Duodenal mucosa (tissue), 2 donors: Measurements from ENCODE around the gene GPR33.
"Not testable (repeated sequence)": the region's sequence is repeated elsewhere in the genome, so short reads cannot be mapped to it uniquely, and the experiment has no call there.

ENCODE experiments used
- H3K27ac ChIP-seq: one replicate; pipeline ENCODE4 v1.7.0; 2013; ENCODE audit warnings: low read depth, low read length
- H3K27me3 ChIP-seq, 2 donors: one replicate each; pipeline ENCODE4 v1.7.0; 2013; ENCODE audit warnings: low read length in 2 of 2, control low read depth in 1 of 2; ENCODE audit not compliant: insufficient read depth in 2 of 2, control insufficient read depth in 1 of 2
- H3K36me3 ChIP-seq, 2 donors: one replicate each; pipeline ENCODE4 v1.7.0; 2013; ENCODE audit warnings: low read length in 2 of 2, control low read depth in 1 of 2; ENCODE audit not compliant: insufficient read depth in 2 of 2, control insufficient read depth in 1 of 2
- H3K4me1 ChIP-seq, 2 donors: one replicate each; pipeline ENCODE4 v1.7.0; 2013; ENCODE audit warnings: low read length in 2 of 2, control low read depth in 1 of 2; ENCODE audit not compliant: insufficient read depth in 2 of 2, control insufficient read depth in 1 of 2
- H3K4me3 ChIP-seq, 2 donors: one replicate each; pipeline ENCODE4 v1.7.0; 2013; ENCODE audit warnings: low read length in 2 of 2, low read depth in 1 of 2
- H3K9ac ChIP-seq, 2 donors: one replicate each; pipeline ENCODE4 v1.7.0; 2013; ENCODE audit warnings: low read length in 2 of 2, low read depth in 1 of 2
- H3K9me3 ChIP-seq, 2 donors: one replicate each; pipeline ENCODE4 v1.7.0; 2013; ENCODE audit warnings: low read length in 2 of 2, control low read depth in 1 of 2; ENCODE audit not compliant: control insufficient read depth in 1 of 2

Gene GPR33

GRCh38 chr14:31465111-31465510, 22.7 kb downstream of the GPR33 start:
- Histone ChIP-seq H3K9ac (no peak overlapping the region), H3K27me3 (no peaks in the 10 kb centered on the region), H3K4me3 (no peak overlapping the region), H3K4me1 (no peaks in the 10 kb centered on the region), H3K36me3 (no peaks in the 10 kb centered on the region), H3K27ac (no peak overlapping the region), H3K9me3 (no peaks in the 10 kb centered on the region)

DNA sequence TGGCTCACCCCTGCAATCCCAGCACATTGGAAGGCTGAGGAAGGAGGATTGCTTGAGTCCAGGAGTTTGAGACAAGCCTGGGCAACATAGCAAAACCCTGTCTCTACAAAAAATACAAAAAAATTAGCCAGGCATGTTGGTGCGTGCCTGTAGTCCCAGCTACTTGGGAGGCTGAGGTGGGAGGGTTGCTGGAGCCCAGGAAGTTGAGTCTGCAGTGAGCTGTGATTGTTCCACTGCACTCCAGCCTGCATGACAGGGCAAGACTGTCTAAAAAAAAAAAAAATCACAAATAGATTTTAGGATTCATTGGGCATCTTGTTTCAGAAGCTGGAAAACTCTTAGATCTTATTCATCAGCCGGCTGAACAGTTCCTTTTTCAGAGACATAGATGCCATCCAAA, 25.4 kb downstream of the GPR33 start:
- not testable (repeated sequence) for H3K9me3 ChIP-seq, H3K27me3 ChIP-seq, H3K4me3 ChIP-seq, H3K4me1 ChIP-seq, H3K9ac ChIP-seq, H3K27ac ChIP-seq, H3K36me3 ChIP-seq

GRCh38 chr14:31461545-31461944, 26.3 kb downstream of the GPR33 start:
- Histone ChIP-seq H3K27me3 (no peaks in the 10 kb centered on the region), H3K27ac (no peak overlapping the region), H3K36me3 (no peaks in the 10 kb centered on the region), H3K9ac (no peak overlapping the region), H3K9me3 (no peaks in the 10 kb centered on the region), H3K4me3 (no peak overlapping the region), H3K4me1 (peaks cover 0 to 10% of the 10 kb centered on the region in 2 donors)

DNA sequence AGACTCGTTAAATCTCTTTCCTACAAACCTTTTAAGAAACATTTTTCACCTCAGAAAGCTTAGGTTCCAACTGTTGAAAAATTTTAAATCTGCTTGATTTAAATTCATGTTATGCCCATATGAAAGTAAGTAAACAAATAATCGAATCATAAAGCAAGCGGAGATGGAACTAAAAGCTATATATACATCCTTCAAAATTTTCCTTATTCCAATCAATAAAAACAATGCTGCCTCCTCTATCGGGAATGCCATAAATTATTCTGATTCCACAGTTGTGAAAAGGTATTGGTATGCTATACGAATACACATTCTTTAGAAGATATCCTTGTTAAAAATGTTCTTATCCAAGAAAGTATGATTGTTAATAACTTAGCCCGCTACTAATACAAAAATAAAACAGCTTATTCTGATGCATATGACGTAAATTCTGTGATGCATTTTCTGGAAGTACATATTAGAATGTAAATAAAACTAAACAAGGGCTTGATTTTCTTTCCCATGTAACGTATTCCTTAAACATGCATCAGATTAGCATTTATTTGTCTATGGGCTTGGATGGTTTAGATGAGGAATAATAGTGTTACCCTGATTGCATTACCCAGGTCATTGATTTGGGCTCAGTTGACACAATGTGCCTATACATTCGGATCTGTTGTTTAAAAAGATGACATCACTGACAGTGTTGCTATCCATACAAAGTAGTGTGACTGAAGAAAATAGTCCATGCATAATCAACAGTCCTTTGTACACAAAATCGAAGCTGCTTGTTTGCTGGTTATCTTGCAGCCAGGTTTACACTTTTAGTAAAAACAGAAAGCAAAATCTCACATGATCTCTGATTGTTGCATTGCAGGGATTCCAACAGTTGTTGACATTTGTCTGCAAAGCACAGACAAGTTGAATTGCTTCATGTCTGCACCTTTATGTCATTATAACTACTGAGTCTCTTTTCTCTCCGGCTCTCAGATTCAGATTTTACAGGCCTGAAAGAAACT, 29.9 kb downstream of the GPR33 start:
- Histone ChIP-seq H3K27ac (no peak overlapping the region), H3K9me3 (no peaks in the 10 kb centered on the region), H3K4me1 (peaks cover 0 to 10% of the 10 kb centered on the region in 2 donors), H3K27me3 (no peaks in the 10 kb centered on the region), H3K4me3 (peak overlapping the region; percentile 92 to 94), H3K36me3 (no peaks in the 10 kb centered on the region), H3K9ac (peak overlapping the region; percentile 27 to 71)

DNA sequence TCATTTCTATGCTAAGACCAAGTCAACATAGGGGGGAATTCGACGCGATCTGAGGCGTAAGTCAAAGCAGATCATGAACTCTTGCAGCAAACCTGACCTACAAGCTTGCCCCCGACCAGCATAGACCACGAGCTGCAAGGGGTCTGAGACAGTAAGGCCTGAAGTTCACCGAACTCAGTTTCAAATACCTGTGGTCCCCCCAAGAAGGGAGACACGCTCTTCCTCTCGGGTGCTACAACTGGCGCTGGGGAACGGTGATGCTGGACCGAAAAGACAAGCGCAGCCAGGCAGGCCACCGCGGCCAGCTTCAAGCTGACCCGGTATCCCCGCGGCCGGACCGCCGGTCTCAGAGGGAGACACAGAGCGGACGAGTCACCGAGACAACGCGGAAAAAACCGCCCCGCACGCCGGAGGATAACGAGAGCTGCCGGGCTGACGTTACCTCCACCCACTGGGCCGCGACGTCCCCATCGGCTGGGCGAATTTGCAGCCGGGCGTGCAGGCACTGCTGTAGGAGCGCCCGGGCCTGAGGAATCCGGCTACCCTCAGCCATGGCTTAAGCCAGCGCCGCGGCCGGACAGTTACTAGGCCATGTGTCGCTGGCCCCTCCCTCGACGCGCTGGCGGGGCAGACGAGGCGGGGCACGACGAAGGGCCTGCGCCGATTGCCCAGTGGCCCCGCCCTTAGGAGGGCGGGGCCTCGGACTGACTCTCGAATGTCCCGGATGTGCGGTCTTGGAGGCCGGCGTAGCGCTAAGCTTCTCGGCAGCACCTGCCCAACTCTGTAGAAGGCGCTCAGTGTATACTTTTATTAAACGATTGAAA, 30.8 kb downstream of the GPR33 start, which contains the start of gene DTD2:
DTD2 (minus strand) TSS at position 666 of the 824 bp plus-strand sequence; CDS start at position 553, 113 bp downstream.
- H3K36me3 ChIP-seq = peaks cover 0 to 4% of the 10 kb centered on the region in 2 donors
- peak within 1 kb of the TSS; percentile 71 to 87 for H3K9ac ChIP-seq
- H3K27me3 ChIP-seq = no peaks in the 10 kb centered on the region
- H3K27ac ChIP-seq = peak within 1 kb of the TSS; percentile 73
- peak within 1 kb of the TSS; percentile 92 to 94 for H3K4me3 ChIP-seq
- H3K9me3 ChIP-seq = no peaks in the 10 kb centered on the region
- peaks cover 0 to 10% of the 10 kb centered on the region in 2 donors for H3K4me1 ChIP-seq

- Histone ChIP-seq H3K4me3 (no peak overlapping the region), H3K27me3 (no peaks in the 10 kb centered on the region), H3K4me1 (no peaks in the 10 kb centered on the region), H3K27ac (no peak overlapping the region), H3K36me3 (peaks cover 6 to 17% of the 10 kb centered on the region in 2 donors), H3K9me3 (no peaks in the 10 kb centered on the region), H3K9ac (no peak overlapping the region)
Measured at GRCh38 chr14:31449971-31450610, 37.7 kb downstream of the GPR33 start.

GRCh38 chr14:31449136-31449535, 38.7 kb downstream of the GPR33 start:
- Histone ChIP-seq H3K4me3 (no peak overlapping the region), H3K9ac (no peak overlapping the region), H3K4me1 (no peaks in the 10 kb centered on the region), H3K27ac (no peak overlapping the region), H3K27me3 (no peaks in the 10 kb centered on the region), H3K36me3 (peaks cover 6 to 17% of the 10 kb centered on the region in 2 donors), H3K9me3 (no peaks in the 10 kb centered on the region)

DNA sequence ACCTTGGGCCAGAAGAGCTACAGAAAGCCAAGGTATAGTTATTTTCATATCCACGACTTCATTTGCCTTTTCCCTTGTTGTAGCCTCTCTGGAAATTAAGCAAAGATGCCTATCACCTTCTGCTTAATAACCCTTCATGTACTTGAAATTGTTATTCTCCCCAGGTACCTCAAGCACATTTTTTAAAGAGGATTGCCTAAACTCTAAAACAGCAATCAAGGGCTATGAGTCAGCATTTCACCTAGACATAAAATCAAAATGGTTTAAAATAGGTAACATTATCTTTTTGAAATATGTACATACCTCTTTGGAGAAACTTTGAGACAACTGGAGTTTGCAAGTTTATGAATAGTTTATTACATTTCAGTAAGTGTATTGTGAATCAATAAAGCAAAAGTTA, 42.1 kb downstream of the GPR33 start:
- Histone ChIP-seq H3K27ac (no peak overlapping the region), H3K9me3 (no peaks in the 10 kb centered on the region), H3K36me3 (peaks cover 0 to 10% of the 10 kb centered on the region in 2 donors), H3K4me1 (no peaks in the 10 kb centered on the region), H3K9ac (no peak overlapping the region), H3K27me3 (no peaks in the 10 kb centered on the region), H3K4me3 (no peak overlapping the region)

- Histone ChIP-seq H3K9ac (no peak overlapping the region), H3K4me3 (no peak overlapping the region), H3K4me1 (no peaks in the 10 kb centered on the region), H3K9me3 (no peaks in the 10 kb centered on the region), H3K27ac (no peak overlapping the region), H3K36me3 (peaks cover 0 to 6% of the 10 kb centered on the region in 2 donors), H3K27me3 (no peaks in the 10 kb centered on the region)
Measured at GRCh38 chr14:31442284-31442683, 45.6 kb downstream of the GPR33 start.
